Uterus (tissue), 2 donors: ENCODE data around the gene PCNX4.

ENCODE experiments used
- POLR2A ChIP-seq, 2 donors: fragments of 450-650 bp; IDR thresholded peaks; one replicate each; pipeline ENCODE4 v1.6.1; 2016; ENCODE audit warnings: antibody characterized with exemption in 2 of 2, mild to moderate bottlenecking in 1 of 2, moderate library complexity in 1 of 2
- TF ChIP-seq, protein P1 (sequence below), 4 experiments: fragments of 200-600 bp in 2 of 4; fragments of 450-650 bp in 2 of 4; sonication (generic) in 2 of 4; IDR thresholded peaks; one replicate each; pipeline ENCODE4 v1.5.1; 2016 to 2019; ENCODE audit warnings: antibody characterized with exemption in 4 of 4, mild to moderate bottlenecking in 2 of 4, moderate library complexity in 1 of 4

DNA sequence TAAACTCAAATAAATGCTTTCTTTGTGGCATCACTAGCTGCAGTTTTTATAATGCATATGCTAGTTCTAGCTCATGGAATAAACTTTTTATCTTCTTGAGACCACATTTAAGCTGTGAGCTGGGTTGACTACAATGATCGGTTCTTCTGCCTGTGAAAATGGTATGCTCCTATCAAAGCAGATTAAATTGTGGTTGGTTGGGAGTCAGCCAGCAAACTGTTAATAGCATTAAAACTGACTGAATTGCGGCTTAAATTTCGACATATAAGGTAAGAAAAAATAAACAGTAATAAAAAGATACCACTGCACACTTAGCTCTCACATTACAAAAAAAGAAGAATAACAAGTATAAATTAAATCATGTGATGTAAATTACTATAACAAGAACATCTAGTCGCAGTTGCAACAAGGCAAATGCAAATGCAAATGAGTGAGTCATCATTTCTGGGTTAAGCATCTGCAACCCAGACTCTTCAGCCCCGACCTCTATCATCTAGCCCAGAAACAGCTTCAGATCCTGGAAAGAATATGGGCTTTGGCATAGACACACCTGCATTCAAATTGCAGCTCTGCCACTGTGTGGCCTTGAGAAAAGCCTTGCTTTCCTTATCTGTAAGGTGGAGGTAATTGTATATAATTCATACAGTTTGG lies 93.3 kb downstream of the PCNX4 start:
- TF ChIP-seq POLR2A (IDR thresholded peaks at IDR 0.05), result no peak
- TF ChIP-seq, protein P1, sequence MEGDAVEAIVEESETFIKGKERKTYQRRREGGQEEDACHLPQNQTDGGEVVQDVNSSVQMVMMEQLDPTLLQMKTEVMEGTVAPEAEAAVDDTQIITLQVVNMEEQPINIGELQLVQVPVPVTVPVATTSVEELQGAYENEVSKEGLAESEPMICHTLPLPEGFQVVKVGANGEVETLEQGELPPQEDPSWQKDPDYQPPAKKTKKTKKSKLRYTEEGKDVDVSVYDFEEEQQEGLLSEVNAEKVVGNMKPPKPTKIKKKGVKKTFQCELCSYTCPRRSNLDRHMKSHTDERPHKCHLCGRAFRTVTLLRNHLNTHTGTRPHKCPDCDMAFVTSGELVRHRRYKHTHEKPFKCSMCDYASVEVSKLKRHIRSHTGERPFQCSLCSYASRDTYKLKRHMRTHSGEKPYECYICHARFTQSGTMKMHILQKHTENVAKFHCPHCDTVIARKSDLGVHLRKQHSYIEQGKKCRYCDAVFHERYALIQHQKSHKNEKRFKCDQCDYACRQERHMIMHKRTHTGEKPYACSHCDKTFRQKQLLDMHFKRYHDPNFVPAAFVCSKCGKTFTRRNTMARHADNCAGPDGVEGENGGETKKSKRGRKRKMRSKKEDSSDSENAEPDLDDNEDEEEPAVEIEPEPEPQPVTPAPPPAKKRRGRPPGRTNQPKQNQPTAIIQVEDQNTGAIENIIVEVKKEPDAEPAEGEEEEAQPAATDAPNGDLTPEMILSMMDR (IDR thresholded peaks at IDR 0.05), result no peak
